ENCODE data around the gene MAP4K3.

GRCh38 chr2:39401319-39401718, 35.8 kb downstream of the MAP4K3 start:
- TF ChIP-seq, protein P1, sequence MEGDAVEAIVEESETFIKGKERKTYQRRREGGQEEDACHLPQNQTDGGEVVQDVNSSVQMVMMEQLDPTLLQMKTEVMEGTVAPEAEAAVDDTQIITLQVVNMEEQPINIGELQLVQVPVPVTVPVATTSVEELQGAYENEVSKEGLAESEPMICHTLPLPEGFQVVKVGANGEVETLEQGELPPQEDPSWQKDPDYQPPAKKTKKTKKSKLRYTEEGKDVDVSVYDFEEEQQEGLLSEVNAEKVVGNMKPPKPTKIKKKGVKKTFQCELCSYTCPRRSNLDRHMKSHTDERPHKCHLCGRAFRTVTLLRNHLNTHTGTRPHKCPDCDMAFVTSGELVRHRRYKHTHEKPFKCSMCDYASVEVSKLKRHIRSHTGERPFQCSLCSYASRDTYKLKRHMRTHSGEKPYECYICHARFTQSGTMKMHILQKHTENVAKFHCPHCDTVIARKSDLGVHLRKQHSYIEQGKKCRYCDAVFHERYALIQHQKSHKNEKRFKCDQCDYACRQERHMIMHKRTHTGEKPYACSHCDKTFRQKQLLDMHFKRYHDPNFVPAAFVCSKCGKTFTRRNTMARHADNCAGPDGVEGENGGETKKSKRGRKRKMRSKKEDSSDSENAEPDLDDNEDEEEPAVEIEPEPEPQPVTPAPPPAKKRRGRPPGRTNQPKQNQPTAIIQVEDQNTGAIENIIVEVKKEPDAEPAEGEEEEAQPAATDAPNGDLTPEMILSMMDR (IDR thresholded peaks at IDR 0.05), result no peak
- TF ChIP-seq REST (IDR thresholded peaks at IDR 0.05; ENCODE audit: insufficient read depth in 1 of 2, low read depth in 2 of 2, low read length in 1 of 2), result no peak

Measured in Panc1 (cell line).